ENCODE results near the gene CCR5AS.
"Not testable (repeated sequence)": the region's sequence is repeated elsewhere in the genome, so short reads cannot be mapped to it uniquely, and the experiment has no call there.

Gene CCR5AS

DNA sequence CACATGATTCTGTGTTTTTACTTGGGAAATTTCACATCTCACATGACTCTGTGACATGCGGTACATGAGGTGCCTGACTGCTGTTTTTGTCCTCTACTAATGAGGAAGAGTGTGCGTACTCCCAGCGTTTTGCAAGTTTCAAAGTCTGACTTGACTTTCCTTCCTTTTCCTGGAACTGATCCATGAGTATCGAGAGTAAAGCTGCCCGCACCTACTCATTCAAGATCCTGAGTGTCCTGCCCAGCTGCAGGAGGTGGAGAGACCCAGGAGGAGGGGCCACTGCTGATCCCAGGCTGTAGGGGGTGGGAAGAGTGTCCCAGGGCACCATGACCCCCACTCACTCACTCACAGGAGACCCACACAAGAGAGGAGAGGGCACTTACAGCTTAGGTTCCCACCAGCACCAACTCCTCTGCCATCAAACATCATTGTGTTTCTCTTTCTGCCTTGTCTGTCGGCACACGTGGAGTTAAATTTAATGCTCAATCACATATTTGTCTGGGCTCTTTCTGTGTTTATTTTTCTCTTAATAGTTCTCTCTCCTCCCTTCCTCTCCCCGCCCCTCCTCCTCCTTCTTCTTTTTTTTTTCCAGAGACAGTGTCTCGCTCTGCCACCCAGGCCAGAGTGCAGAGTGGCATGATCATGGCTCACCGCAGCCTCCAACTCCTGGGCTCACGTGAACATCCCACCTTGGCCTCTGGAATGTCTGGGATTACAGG is 1.4 kb downstream of the CCR5AS start:
- no peak overlapping the region for H3K27ac ChIP-seq (ENCODE audit: low read length)
- no peaks in the 10 kb centered on the region for H3K27me3 ChIP-seq (ENCODE audit: low read length)
- H2AFZ ChIP-seq (ENCODE audit: low read length) = no peak overlapping the region
- no peak overlapping the region for H3K4me2 ChIP-seq (ENCODE audit: low read depth, low read length, poor library complexity, severe bottlenecking)
- no peaks in the 10 kb centered on the region for H4K20me1 ChIP-seq (ENCODE audit: insufficient read depth, low read depth, low read length)
- no peaks in the 10 kb centered on the region for H3K9me2 ChIP-seq (replicated peaks; ENCODE audit: insufficient read depth, low read length)
- H3K4me1 ChIP-seq (ENCODE audit: low read length) = peaks cover 7% of the 10 kb centered on the region
- H3K36me3 ChIP-seq (ENCODE audit: insufficient read depth, low read length) = no peaks in the 10 kb centered on the region
- no peak overlapping the region for H3K4me3 ChIP-seq (ENCODE audit: low read length)
- H3K9ac ChIP-seq (ENCODE audit: low read length) = no peak overlapping the region
- no peaks in the 10 kb centered on the region for H3K9me3 ChIP-seq (ENCODE audit: low read length)
- DNase-seq = no peak
- H3K79me2 ChIP-seq (ENCODE audit: low read length) = no peaks in the 10 kb centered on the region

GRCh38 chr3:46402902-46403301 is 4.0 kb downstream of the CCR5AS start:
- not testable (repeated sequence) for H3K27me3 ChIP-seq (ENCODE audit: low read length); H3K9ac ChIP-seq (ENCODE audit: low read length); H3K36me3 ChIP-seq (ENCODE audit: insufficient read depth, low read length); H3K4me2 ChIP-seq (ENCODE audit: low read depth, low read length, poor library complexity, severe bottlenecking); H3K4me1 ChIP-seq (ENCODE audit: low read length); H3K27ac ChIP-seq (ENCODE audit: low read length); DNase-seq; H3K9me2 ChIP-seq (replicated peaks; ENCODE audit: insufficient read depth, low read length); H4K20me1 ChIP-seq (ENCODE audit: insufficient read depth, low read depth, low read length); H2AFZ ChIP-seq (ENCODE audit: low read length); H3K9me3 ChIP-seq (ENCODE audit: low read length); H3K4me3 ChIP-seq (ENCODE audit: low read length); H3K79me2 ChIP-seq (ENCODE audit: low read length)

DNA sequence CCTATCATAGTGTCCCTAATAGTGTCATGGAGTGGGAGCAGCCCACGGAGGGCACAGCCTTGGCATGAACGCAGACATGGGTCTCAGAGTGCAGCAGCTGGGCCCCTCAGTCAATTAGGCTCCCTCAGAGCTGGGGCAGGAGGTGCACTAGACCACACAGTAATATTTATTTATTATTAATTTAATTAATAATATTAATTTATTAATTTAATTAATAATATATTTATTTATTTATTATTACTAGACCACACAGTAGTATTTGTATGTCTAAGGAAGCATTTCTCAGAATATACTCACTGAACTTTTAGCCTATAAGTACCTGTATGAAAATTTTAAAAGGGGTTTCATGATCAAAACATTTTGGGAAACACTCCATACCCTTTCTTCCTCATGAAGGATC is 5.3 kb downstream of the CCR5AS start:
- no peak overlapping the region for H2AFZ ChIP-seq (ENCODE audit: low read length)

GRCh38 chr3:46400846-46401245 is 6.0 kb downstream of the CCR5AS start:
- no peak for DNase-seq
- Histone ChIP-seq H3K27ac (ENCODE audit: low read length) (no peak overlapping the region), H2AFZ (ENCODE audit: low read length) (no peak overlapping the region), H3K9ac (ENCODE audit: low read length) (no peak overlapping the region), H3K36me3 (ENCODE audit: insufficient read depth, low read length) (no peaks in the 10 kb centered on the region), H3K4me3 (ENCODE audit: low read length) (no peak overlapping the region), H3K4me1 (ENCODE audit: low read length) (no peaks in the 10 kb centered on the region), H3K79me2 (ENCODE audit: low read length) (no peaks in the 10 kb centered on the region), H3K9me3 (ENCODE audit: low read length) (no peaks in the 10 kb centered on the region), H3K9me2 (replicated peaks; ENCODE audit: insufficient read depth, low read length) (no peaks in the 10 kb centered on the region), H3K4me2 (ENCODE audit: low read depth, low read length, poor library complexity, severe bottlenecking) (no peak overlapping the region), H4K20me1 (ENCODE audit: insufficient read depth, low read depth, low read length) (no peaks in the 10 kb centered on the region), H3K27me3 (ENCODE audit: low read length) (no peaks in the 10 kb centered on the region)

More for the DNA sequence above, 5.3 kb downstream of the CCR5AS start:
- H3K4me3 ChIP-seq (ENCODE audit: low read length) = no peak overlapping the region
- no peak overlapping the region for H3K4me2 ChIP-seq (ENCODE audit: low read depth, low read length, poor library complexity, severe bottlenecking)
- no peaks in the 10 kb centered on the region for H3K9me2 ChIP-seq (replicated peaks; ENCODE audit: insufficient read depth, low read length)
- no peaks in the 10 kb centered on the region for H3K36me3 ChIP-seq (ENCODE audit: insufficient read depth, low read length)
- H3K9me3 ChIP-seq (ENCODE audit: low read length) = no peaks in the 10 kb centered on the region
- DNase-seq = no peak
- H3K9ac ChIP-seq (ENCODE audit: low read length) = no peak overlapping the region
- H3K27me3 ChIP-seq (ENCODE audit: low read length) = no peaks in the 10 kb centered on the region
- H3K79me2 ChIP-seq (ENCODE audit: low read length) = no peaks in the 10 kb centered on the region
- H3K4me1 ChIP-seq (ENCODE audit: low read length) = peaks cover 3% of the 10 kb centered on the region
- no peak overlapping the region for H3K27ac ChIP-seq (ENCODE audit: low read length)
- no peaks in the 10 kb centered on the region for H4K20me1 ChIP-seq (ENCODE audit: insufficient read depth, low read depth, low read length)

DNA sequence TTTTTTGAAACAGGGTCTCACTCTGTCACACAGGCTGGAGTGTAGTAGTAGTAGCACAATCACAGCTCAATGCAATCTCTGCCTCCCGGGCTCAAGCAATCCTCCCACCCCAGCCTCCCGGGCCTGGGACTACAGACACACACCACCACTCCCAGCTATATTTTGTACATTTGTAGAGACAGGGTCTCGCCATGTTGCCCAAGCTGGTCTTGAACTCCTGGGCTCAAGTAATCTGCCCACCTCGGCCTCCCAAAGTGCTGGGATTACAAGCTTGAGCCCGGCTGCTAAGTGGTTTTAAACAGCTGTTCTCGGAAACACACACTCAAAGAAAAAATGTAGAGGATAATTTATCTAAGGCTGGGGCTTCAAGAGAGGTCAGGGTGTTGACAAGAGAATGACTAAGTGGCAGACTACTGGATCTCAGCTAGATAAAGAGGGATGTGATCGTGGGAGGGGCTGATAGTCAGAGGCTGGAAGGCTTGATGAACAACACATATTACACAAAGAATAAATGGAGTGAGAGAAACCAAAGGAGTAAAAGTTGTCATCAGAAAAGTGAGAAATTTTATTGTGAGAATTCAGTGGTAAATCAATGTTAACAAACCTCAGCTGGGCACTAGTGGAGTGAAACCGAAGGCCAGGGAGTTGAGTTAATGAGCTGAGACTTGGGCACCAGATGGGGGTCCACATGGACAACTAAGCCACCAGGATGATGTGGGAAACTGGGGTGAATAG is 6.7 kb downstream of the CCR5AS start:
- Histone ChIP-seq H3K9ac (ENCODE audit: low read length) (no peak overlapping the region), H3K4me2 (ENCODE audit: low read depth, low read length, poor library complexity, severe bottlenecking) (no peak overlapping the region)
- DNase-seq = no peak

DNA sequence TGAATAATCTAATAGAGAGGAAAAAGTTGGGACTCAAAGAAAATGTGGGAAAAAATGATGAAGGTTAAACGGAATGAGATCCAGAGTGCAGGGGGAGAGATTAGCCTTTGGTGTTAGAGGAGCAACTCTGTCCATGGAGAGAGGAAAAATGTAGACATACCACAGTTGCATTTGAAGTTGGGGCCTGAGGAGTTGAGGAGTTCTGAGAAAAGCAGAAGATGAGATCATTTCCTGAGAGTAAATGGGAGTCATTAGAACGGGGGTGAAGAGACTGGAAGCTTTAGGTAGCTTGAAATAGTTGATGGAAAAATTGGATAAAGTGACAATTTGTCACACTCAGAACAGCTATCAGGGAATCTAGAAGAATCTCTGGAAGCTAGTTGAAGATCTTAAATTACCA is 7.3 kb downstream of the CCR5AS start:
- Histone ChIP-seq H3K9me3 (ENCODE audit: low read length) (no peaks in the 10 kb centered on the region), H3K4me3 (ENCODE audit: low read length) (no peak overlapping the region), H3K9ac (ENCODE audit: low read length) (no peak overlapping the region), H3K79me2 (ENCODE audit: low read length) (no peaks in the 10 kb centered on the region), H4K20me1 (ENCODE audit: insufficient read depth, low read depth, low read length) (no peaks in the 10 kb centered on the region), H3K4me2 (ENCODE audit: low read depth, low read length, poor library complexity, severe bottlenecking) (no peak overlapping the region), H3K9me2 (replicated peaks; ENCODE audit: insufficient read depth, low read length) (no peaks in the 10 kb centered on the region), H3K27me3 (ENCODE audit: low read length) (no peaks in the 10 kb centered on the region), H2AFZ (ENCODE audit: low read length) (no peak overlapping the region), H3K4me1 (ENCODE audit: low read length) (no peaks in the 10 kb centered on the region), H3K36me3 (ENCODE audit: insufficient read depth, low read length) (no peaks in the 10 kb centered on the region), H3K27ac (ENCODE audit: low read length) (no peak overlapping the region)
- DNase-seq = no peak

More for the DNA sequence above, 6.7 kb downstream of the CCR5AS start:
- Histone ChIP-seq H3K9me3 (ENCODE audit: low read length) (no peaks in the 10 kb centered on the region), H3K4me1 (ENCODE audit: low read length) (no peaks in the 10 kb centered on the region), H3K9me2 (replicated peaks; ENCODE audit: insufficient read depth, low read length) (no peaks in the 10 kb centered on the region), H3K27ac (ENCODE audit: low read length) (no peak overlapping the region), H3K27me3 (ENCODE audit: low read length) (no peaks in the 10 kb centered on the region), H3K36me3 (ENCODE audit: insufficient read depth, low read length) (no peaks in the 10 kb centered on the region), H4K20me1 (ENCODE audit: insufficient read depth, low read depth, low read length) (no peaks in the 10 kb centered on the region), H3K4me3 (ENCODE audit: low read length) (no peak overlapping the region), H2AFZ (ENCODE audit: low read length) (no peak overlapping the region), H3K79me2 (ENCODE audit: low read length) (no peaks in the 10 kb centered on the region)

GRCh38 chr3:46399098-46399497 is 7.8 kb downstream of the CCR5AS start:
- no peak for DNase-seq
- no peaks in the 10 kb centered on the region for H3K4me1 ChIP-seq (ENCODE audit: low read length)
- no peak overlapping the region for H3K4me2 ChIP-seq (ENCODE audit: low read depth, low read length, poor library complexity, severe bottlenecking)
- no peak overlapping the region for H3K4me3 ChIP-seq (ENCODE audit: low read length)
- H3K9me3 ChIP-seq (ENCODE audit: low read length) = no peaks in the 10 kb centered on the region
- no peaks in the 10 kb centered on the region for H3K36me3 ChIP-seq (ENCODE audit: insufficient read depth, low read length)
- no peaks in the 10 kb centered on the region for H4K20me1 ChIP-seq (ENCODE audit: insufficient read depth, low read depth, low read length)
- H3K27me3 ChIP-seq (ENCODE audit: low read length) = no peaks in the 10 kb centered on the region
- no peaks in the 10 kb centered on the region for H3K79me2 ChIP-seq (ENCODE audit: low read length)
- H3K27ac ChIP-seq (ENCODE audit: low read length) = no peak overlapping the region
- H2AFZ ChIP-seq (ENCODE audit: low read length) = no peak overlapping the region
- no peaks in the 10 kb centered on the region for H3K9me2 ChIP-seq (replicated peaks; ENCODE audit: insufficient read depth, low read length)
- H3K9ac ChIP-seq (ENCODE audit: low read length) = no peak overlapping the region

DNA sequence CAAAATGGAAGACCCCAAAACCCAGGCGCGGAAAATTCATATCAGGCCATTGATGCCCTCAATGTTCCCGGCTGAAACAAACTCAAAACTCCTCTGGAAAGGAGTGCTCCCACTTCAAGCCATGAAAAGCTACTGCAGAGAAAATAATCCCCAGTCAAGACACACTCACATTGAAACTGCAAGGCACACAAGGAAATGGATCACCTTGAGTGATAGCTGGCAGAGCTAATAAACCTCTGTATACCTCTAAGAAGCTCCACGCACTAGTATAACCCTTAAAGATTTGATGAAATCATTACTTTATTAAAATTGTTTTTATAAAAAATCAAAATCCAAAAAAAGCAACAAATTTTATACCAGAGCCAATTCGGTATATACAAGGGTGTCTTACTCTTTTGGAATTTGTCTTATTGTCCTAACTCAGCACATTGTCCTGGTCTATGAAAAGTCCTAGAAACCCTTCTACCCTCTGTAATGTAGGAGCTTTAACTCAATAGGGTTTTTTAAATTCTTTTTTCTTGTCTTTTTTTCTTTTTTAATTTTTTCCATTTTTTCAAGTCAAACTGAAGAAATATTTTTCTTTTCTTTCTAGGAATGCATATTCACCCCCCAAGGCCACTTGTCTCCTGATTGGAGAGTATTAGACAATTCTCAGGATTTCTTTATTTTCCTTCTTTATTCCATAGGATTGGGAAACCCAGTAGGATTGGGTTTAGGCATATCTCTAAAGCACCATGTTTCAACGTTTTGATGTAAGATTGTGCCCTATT is 8.5 kb downstream of the CCR5AS start:
- H3K9me3 ChIP-seq (ENCODE audit: low read length) = no peaks in the 10 kb centered on the region
- H3K79me2 ChIP-seq (ENCODE audit: low read length) = no peaks in the 10 kb centered on the region
- H3K9me2 ChIP-seq (replicated peaks; ENCODE audit: insufficient read depth, low read length) = no peaks in the 10 kb centered on the region
- H4K20me1 ChIP-seq (ENCODE audit: insufficient read depth, low read depth, low read length) = no peaks in the 10 kb centered on the region
- no peak overlapping the region for H3K9ac ChIP-seq (ENCODE audit: low read length)
- no peaks in the 10 kb centered on the region for H3K27me3 ChIP-seq (ENCODE audit: low read length)
- H3K27ac ChIP-seq (ENCODE audit: low read length) = no peak overlapping the region
- no peaks in the 10 kb centered on the region for H3K4me1 ChIP-seq (ENCODE audit: low read length)
- H2AFZ ChIP-seq (ENCODE audit: low read length) = no peak overlapping the region
- H3K4me3 ChIP-seq (ENCODE audit: low read length) = no peak overlapping the region
- H3K4me2 ChIP-seq (ENCODE audit: low read depth, low read length, poor library complexity, severe bottlenecking) = no peak overlapping the region
- H3K36me3 ChIP-seq (ENCODE audit: insufficient read depth, low read length) = no peaks in the 10 kb centered on the region
- DNase-seq = no peak
